ENCODE results near the gene KRTAP9-7. TPM values are rescaled to one million over a fixed set of nuclear protein-coding genes. Genes with fewer than 3 reads are reported as not detected.

KRTAP9-7 gene
- total and polyA plus RNA-seq, 2 of the 4 experiments (the other 2 are of a cell fraction), result not detected

DNA sequence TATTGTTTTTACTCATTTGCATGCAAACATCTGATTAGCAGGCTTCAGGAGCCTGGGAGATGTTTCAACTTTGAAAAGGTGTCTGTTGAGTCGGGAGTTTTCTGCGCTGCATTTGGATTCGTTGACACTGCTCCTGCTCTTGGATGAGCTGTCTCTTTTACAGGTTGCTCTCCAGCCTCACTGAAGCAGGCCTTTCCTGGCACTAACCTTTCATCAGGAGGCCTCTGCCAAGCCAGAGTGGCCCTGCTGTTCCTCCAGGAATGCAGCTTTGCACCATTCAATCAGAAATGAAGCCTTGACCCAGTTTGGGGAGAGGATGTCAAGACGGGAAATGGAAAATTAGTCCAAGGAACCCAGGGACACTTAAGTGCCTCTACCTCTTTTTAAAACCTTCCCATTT lies 27.5 kb downstream of the KRTAP9-7 start:
- Histone ChIP-seq H4K8ac (ENCODE audit: low read depth in 2 of 2, low read length in 2 of 2) (no peak overlapping the region), H3K27me3 (ENCODE audit: control insufficient read depth, insufficient read depth, low read length) (peaks cover 2% of the 10 kb centered on the region; the same call in 1 of the 2 replicates), H2BK20ac (ENCODE audit: low read depth, low read length) (no peak overlapping the region), H2BK120ac (ENCODE audit: low read depth, low read length) (no peak overlapping the region), H4K20me1 (ENCODE audit: insufficient read depth, low read length) (no peaks in the 10 kb centered on the region), H3K9me1 (ENCODE audit: insufficient read depth, low read length) (peaks cover 5% of the 10 kb centered on the region; the same call in 1 of the 2 replicates), H2BK5ac (ENCODE audit: low read depth, low read length, poor library complexity, severe bottlenecking) (no peak overlapping the region), H3K56ac (ENCODE audit: extremely low read depth, insufficient read depth, low read length) (no peak overlapping the region), H3K9me3 (ENCODE audit: control insufficient read depth, insufficient read depth, low read length) (no peaks in the 10 kb centered on the region), H2AK5ac (ENCODE audit: low read depth, low read length) (no peak overlapping the region), H2BK15ac (ENCODE audit: low read depth, low read length) (no peak overlapping the region), H3K23ac (ENCODE audit: low read depth, low read length) (no peak overlapping the region), H3K4me3 (ENCODE audit: insufficient read depth, low read depth, low read length) (no peak overlapping the region), H3K4me2 (ENCODE audit: low read depth, low read length) (no peak overlapping the region), H4K5ac (ENCODE audit: low read depth, low read length) (no peak overlapping the region), H3K36me3 (ENCODE audit: control insufficient read depth, insufficient read depth, low read length) (no peaks in the 10 kb centered on the region), H3K4ac (ENCODE audit: low read depth, low read length) (no peak overlapping the region), H2AK9ac (replicated peaks; ENCODE audit: low read depth, low read length, poor library complexity) (no peak overlapping the region), H3K18ac (ENCODE audit: low read depth, low read length) (no peak overlapping the region), H3K9ac (ENCODE audit: low read depth, low read length) (no peak overlapping the region), H3K14ac (replicated peaks; ENCODE audit: low read depth, low read length) (no peak overlapping the region), H3K27ac (ENCODE audit: insufficient read depth, low read length) (no peak overlapping the region), H3K4me1 (ENCODE audit: control insufficient read depth, insufficient read depth, low read length) (no peaks in the 10 kb centered on the region), H3K79me1 (ENCODE audit: low read depth in 1 of 2, low read length in 2 of 2) (no peaks in the 10 kb centered on the region), H4K91ac (ENCODE audit: insufficient read depth, low read depth, low read length) (no peak overlapping the region), H2AFZ (replicated peaks; ENCODE audit: low read length, poor library complexity) (no peak overlapping the region)
- ChIA-PET CTCF (no interaction called here), POLR2A (ENCODE audit: unreplicated experiment) (no interaction called here)
- dilution Hi-C loops (cut with HindIII; ENCODE audit: low sequenced_read_pairs, unreplicated experiment) (no loop called here), intact Hi-C loops (cut with micrococcal nuclease) (no loop called here), in situ Hi-C loops (cut with MboI; ENCODE audit: low sequenced_read_pairs) (no loop called here)
- no peak for DNase-seq
- ATAC-seq (ENCODE audit: low read depth), result no peak
- BruUV-seq (replicated peaks), result no TSS peak
- no peak for TF ChIP-seq SMC3 (IDR thresholded peaks at IDR 0.05; ENCODE audit: low read depth, low read length)
- 80% methylated on average over 2 of the region's 4 CpGs; no CpG with 5 or more reads in 1 of the 2 experiments for WGBS, 2 experiments (ENCODE audit: extremely low coverage in 2 of 2, insufficient read length in 1 of 2)
